ENCODE results near the gene GAB2. TPM values are rescaled to one million over a fixed set of nuclear protein-coding genes. Genes with fewer than 3 reads are reported as not detected.

The GAB2 gene
- total RNA-seq, 6 experiments from 2014 or later, result 3.8 to 10.2 (median 4.5) TPM

- WGBS (ENCODE audit: insufficient coverage, low coverage, low lambda C conversion rate, missing lambda C conversion rate), result 73% methylated on average over 4 of the region's 4 CpGs
- H3K4me3 ChIP-seq, result no peak overlapping the region
- H3K4me1 ChIP-seq, result peaks cover 0 to 27% (median 6%) of the 10 kb centered on the region in 4 donors
- no peak for DNase-seq
- H3K9me3 ChIP-seq, result no peaks in the 10 kb centered on the region
- intact Hi-C loops (cut with DNase I), result no loop called here
- no peaks in the 10 kb centered on the region for H3K27me3 ChIP-seq
- peak overlapping the region in 1 of 3 donors; percentile 22 for H3K27ac ChIP-seq
- no peak for TF ChIP-seq CTCF (IDR thresholded peaks at IDR 0.05)
- TF ChIP-seq POLR2A (IDR thresholded peaks at IDR 0.05), result no peak
- H3K36me3 ChIP-seq, result no peaks in the 10 kb centered on the region
- ATAC-seq, result no peak
Observed at GRCh38 chr11:78192911-78193351, 224.7 kb downstream of the GAB2 start.

- peak overlapping the region in 2 of 3 donors; percentile 6 to 22 for H3K27ac ChIP-seq
- ATAC-seq, result peak in 2 of 4 donors; percentile 12 to 21
- H3K27me3 ChIP-seq, result no peaks in the 10 kb centered on the region
- DNase-seq, result peak in 2 of 3 donors; percentile 69 to 70
- H3K4me1 ChIP-seq, result peaks cover 0 to 27% (median 6%) of the 10 kb centered on the region in 4 donors
- intact Hi-C loops (cut with DNase I), result no loop called here
- H3K9me3 ChIP-seq, result no peaks in the 10 kb centered on the region
- peak; percentile 28 for TF ChIP-seq POLR2A (IDR thresholded peaks at IDR 0.05)
- TF ChIP-seq CTCF (IDR thresholded peaks at IDR 0.05), result peak in 1 of 4 donors; percentile 6
- no peaks in the 10 kb centered on the region for H3K36me3 ChIP-seq
- H3K4me3 ChIP-seq, result no peak overlapping the region
- WGBS (ENCODE audit: insufficient coverage, low coverage, low lambda C conversion rate, missing lambda C conversion rate), result 19% methylated on average over 5 of the region's 6 CpGs
Observed at GRCh38 chr11:78192223-78192719, 225.3 kb downstream of the GAB2 start.

GRCh38 chr11:78190871-78191538 lies 226.6 kb downstream of the GAB2 start:
- Histone ChIP-seq H3K27ac (no peak overlapping the region), H3K4me3 (no peak overlapping the region), H3K27me3 (no peaks in the 10 kb centered on the region), H3K4me1 (peaks cover 0 to 36% (median 6%) of the 10 kb centered on the region in 4 donors), H3K36me3 (no peaks in the 10 kb centered on the region), H3K9me3 (no peaks in the 10 kb centered on the region)
- TF ChIP-seq CTCF (IDR thresholded peaks at IDR 0.05) (no peak), POLR2A (IDR thresholded peaks at IDR 0.05) (no peak)
- intact Hi-C loops (cut with DNase I), result no loop called here
- DNase-seq (no peak), ATAC-seq (no peak)
- WGBS (ENCODE audit: insufficient coverage, low coverage, low lambda C conversion rate, missing lambda C conversion rate), result 63% methylated on average over 4 of the region's 14 CpGs

- ATAC-seq (no peak), DNase-seq (no peak)
- H3K9me3 ChIP-seq, result no peaks in the 10 kb centered on the region
- H3K4me3 ChIP-seq, result no peak overlapping the region
- 66% methylated on average over 3 of the region's 3 CpGs for WGBS (ENCODE audit: insufficient coverage, low coverage, low lambda C conversion rate, missing lambda C conversion rate)
- no peak for TF ChIP-seq POLR2A (IDR thresholded peaks at IDR 0.05)
- TF ChIP-seq CTCF (IDR thresholded peaks at IDR 0.05), result no peak
- no peaks in the 10 kb centered on the region for H3K27me3 ChIP-seq
- intact Hi-C loops (cut with DNase I), result no loop called here
- H3K27ac ChIP-seq, result peak overlapping the region in 1 of 3 donors; percentile 12
- H3K36me3 ChIP-seq, result no peaks in the 10 kb centered on the region
- H3K4me1 ChIP-seq, result peaks cover 0 to 42% (median 7%) of the 10 kb centered on the region in 4 donors
Observed at GRCh38 chr11:78190374-78190773, 227.2 kb downstream of the GAB2 start.
